Liver (tissue), 9 donors: ENCODE measurements around the gene UGCG. TPM values are rescaled to one million over a fixed set of nuclear protein-coding genes. Genes with fewer than 3 reads are reported as not detected.
A peak's percentile ranks its signal among the peaks of the same experiment; 100 is the strongest.

Experiments
- DNase-seq: peaks from one replicate; pipeline ENCODE4 v3.0.0-alpha.2; 2017; ENCODE audit warnings: low spot score
- H3K27ac ChIP-seq, 2 donors: one replicate each; pipeline ENCODE4 v1.7.0; 2013; ENCODE audit warnings: inconsistent platforms in 2 of 2, low read length in 2 of 2, control low read depth in 1 of 2, low read depth in 1 of 2, mild to moderate bottlenecking in 1 of 2
- H3K27me3 ChIP-seq, 4 donors: one replicate each; pipeline versions ENCODE4 v1.6.1 to v1.7.0; 2013; ENCODE audit warnings: low read length in 3 of 4, inconsistent platforms in 1 of 4, mild to moderate bottlenecking in 1 of 4, moderate library complexity in 1 of 4; ENCODE audit not compliant: control insufficient read depth in 4 of 4, insufficient read depth in 4 of 4
- H3K36me3 ChIP-seq, 4 donors: one replicate each; pipeline versions ENCODE4 v1.6.1 to v1.7.0; 2013; ENCODE audit warnings: low read length in 3 of 4, mild to moderate bottlenecking in 3 of 4, low read depth in 1 of 4, moderate library complexity in 1 of 4; ENCODE audit not compliant: control insufficient read depth in 4 of 4, insufficient read depth in 3 of 4
- H3K4me1 ChIP-seq, 4 donors: one replicate each; pipeline versions ENCODE4 v1.6.1 to v1.7.0; 2013; ENCODE audit warnings: low read length in 3 of 4, mild to moderate bottlenecking in 3 of 4, moderate library complexity in 1 of 4; ENCODE audit not compliant: control insufficient read depth in 4 of 4, insufficient read depth in 4 of 4
- H3K4me3 ChIP-seq, 3 donors: one replicate each; pipeline versions ENCODE4 v1.6.1 to v1.7.0; 2013; ENCODE audit warnings: low read length in 3 of 3, control low read depth in 1 of 3, low read depth in 1 of 3, mild to moderate bottlenecking in 1 of 3
- H3K9ac ChIP-seq, 2 donors: one replicate each; pipeline ENCODE4 v1.7.0; 2013; ENCODE audit warnings: low read length in 2 of 2, mild to moderate bottlenecking in 2 of 2, moderate library complexity in 2 of 2, control low read depth in 1 of 2, low read depth in 1 of 2
- H3K9me3 ChIP-seq, 4 donors: one replicate each; pipeline versions ENCODE4 v1.6.1 to v1.7.0; 2013; ENCODE audit warnings: low read length in 3 of 4; ENCODE audit not compliant: control insufficient read depth in 4 of 4
- FOXA2 ChIP-seq: IDR thresholded peaks from 2 replicates; pipeline ENCODE4 v1.6.1; 2016; ENCODE audit warnings: antibody characterized with exemption
- GABPA ChIP-seq, 2 donors: IDR thresholded peaks in 1 of 2; conservative IDR thresholded peaks in 1 of 2; 2 replicates each; pipeline ENCODE4 v1.6.1; 2016; ENCODE audit warnings: antibody characterized with exemption in 2 of 2, mild to moderate bottlenecking in 1 of 2, moderate library complexity in 1 of 2
- HNF4A ChIP-seq, 2 donors: conservative IDR thresholded peaks; 2 replicates each; pipeline ENCODE4 v1.6.1; 2016; ENCODE audit warnings: antibody characterized with exemption in 2 of 2, mild to moderate bottlenecking in 2 of 2
- HNF4G ChIP-seq: IDR thresholded peaks from 2 replicates; pipeline ENCODE4 v1.6.1; 2016; ENCODE audit warnings: antibody characterized with exemption
- JUND ChIP-seq, 2 donors: IDR thresholded peaks; 2 replicates each; pipeline ENCODE4 v1.6.1; 2016; ENCODE audit warnings: antibody characterized with exemption in 2 of 2
- NR2F2 ChIP-seq: IDR thresholded peaks from 2 replicates; pipeline ENCODE4 v1.6.1; 2016; ENCODE audit warnings: antibody characterized with exemption
- RAD21 ChIP-seq, 2 donors: IDR thresholded peaks; 2 replicates each; pipeline ENCODE4 v1.6.1; 2016; ENCODE audit warnings: antibody characterized with exemption in 2 of 2, mild to moderate bottlenecking in 2 of 2
- REST ChIP-seq: IDR thresholded peaks from 2 replicates; pipeline ENCODE4 v1.6.1; 2016; ENCODE audit warnings: antibody characterized with exemption, mild to moderate bottlenecking
- SP1 ChIP-seq: IDR thresholded peaks from 2 replicates; pipeline ENCODE4 v1.6.1; 2018; ENCODE audit warnings: antibody characterized with exemption, mild to moderate bottlenecking
- TAF1 ChIP-seq: conservative IDR thresholded peaks from 2 replicates; pipeline ENCODE4 v1.6.1; 2016; ENCODE audit warnings: antibody characterized with exemption, mild to moderate bottlenecking
- YY1 ChIP-seq: IDR thresholded peaks from 2 replicates; pipeline ENCODE4 v1.6.1; 2016; ENCODE audit warnings: antibody characterized with exemption, mild to moderate bottlenecking
- ZBTB33 ChIP-seq: IDR thresholded peaks from 2 replicates; pipeline ENCODE4 v1.6.1; 2016; ENCODE audit warnings: antibody characterized with exemption
- WGBS: extraction: QIAGEN DNeasy Blood & Tissue Kit; methylation state at CpG from one replicate; pipeline ENCODE4 v1.1.7; 2013; 5-methylcytosine and 5-hydroxymethylcytosine counted together
- polyA plus RNA-seq, 2 donors: library from polyadenylated mRNA; stranded (reverse) in 1 of 2; unstranded in 1 of 2; fragments of 200-250 nt in 1 of 2; fragments of >200 nt in 1 of 2; fragmentation: Nextera tagmentation in 1 of 2; extraction: Ambion mirVana in 1 of 2; gene quantifications; one replicate each; pipeline versions ENCODE4 v1.2.1 to v1.2.3, GENCODE V29; 2013 to 2015
- total RNA-seq, 2 donors: library from RNA; depleted of rRNA; stranded (reverse); fragments of >200 nt; gene quantifications; one replicate each; pipeline ENCODE4 v1.2.3, GENCODE V29; 2014
- TF ChIP-seq, protein P1 (sequence below): IDR thresholded peaks from 2 replicates; pipeline ENCODE4 v1.6.1; 2016; ENCODE audit warnings: antibody characterized with exemption
- donor health status: healthy.
- donor health status: healthy.
- donor health status: healthy.
- donor health status: healthy.
- donor health status: healthy.

UGCG gene
- total and polyA plus RNA-seq, 4 donors, result 5.2 to 44.2 (median 12.0) TPM

- Histone ChIP-seq H3K9ac (no peak overlapping the region), H3K9me3 (no peaks in the 10 kb centered on the region), H3K4me1 (peaks cover 0 to 9% (median 5%) of the 10 kb centered on the region in 4 donors), H3K27ac (peak overlapping the region in 1 of 2 donors; percentile 25), H3K27me3 (no peaks in the 10 kb centered on the region), H3K4me3 (no peak overlapping the region), H3K36me3 (peaks cover 2 to 15% (median 6%) of the 10 kb centered on the region in 4 donors)
- TF ChIP-seq HNF4A (conservative IDR thresholded peaks at IDR 0.05), result no peak
- no peak for TF ChIP-seq JUND (IDR thresholded peaks at IDR 0.05)
- no peak for TF ChIP-seq NR2F2
- 57% methylated on average over 2 of the region's 2 CpGs for WGBS
- DNase-seq, result no peak
Observed at GRCh38 chr9:111925784-111926183, 29.2 kb downstream of the UGCG start.

DNA sequence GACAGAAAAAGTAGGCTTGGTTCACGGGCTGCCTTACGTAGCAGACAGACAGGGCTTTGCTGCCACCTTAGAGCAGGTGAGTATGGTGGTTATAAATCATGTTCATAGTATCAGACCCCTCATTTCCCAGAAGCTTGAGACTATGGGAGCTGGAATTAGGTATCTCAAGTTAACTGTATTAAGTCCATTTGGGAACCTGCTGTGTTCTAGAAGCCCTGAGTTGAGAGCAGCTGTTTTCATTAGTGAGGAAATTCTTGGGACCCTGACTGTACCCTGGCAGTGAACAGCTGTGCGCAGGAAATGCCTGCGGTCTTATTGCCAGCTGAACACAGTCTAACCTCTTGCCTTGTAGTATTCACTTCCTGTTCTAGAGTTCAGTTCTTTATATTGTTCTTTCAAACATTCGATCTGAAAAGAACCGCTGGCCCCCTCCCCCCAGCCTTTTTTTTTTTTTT, 29.8 kb downstream of the UGCG start:
- H3K36me3 ChIP-seq, result peaks cover 3 to 14% (median 9%) of the 10 kb centered on the region in 4 donors
- peaks cover 0 to 9% (median 5%) of the 10 kb centered on the region in 4 donors for H3K4me1 ChIP-seq
- DNase-seq, result no peak
- no peak overlapping the region for H3K4me3 ChIP-seq
- H3K27ac ChIP-seq, result peak overlapping the region in 1 of 2 donors; percentile 57
- H3K9ac ChIP-seq, result no peak overlapping the region
- no peaks in the 10 kb centered on the region for H3K27me3 ChIP-seq
- no peaks in the 10 kb centered on the region for H3K9me3 ChIP-seq
- peak; percentile 26 for TF ChIP-seq SP1
- no peak for TF ChIP-seq REST
- TF ChIP-seq RAD21 (IDR thresholded peaks at IDR 0.05), result peak in 1 of 2 donors; percentile 29
- TF ChIP-seq NR2F2, result peak; percentile 79
- 54% methylated on average over 6 of the region's 6 CpGs for WGBS

GRCh38 chr9:111928359-111928720, 31.7 kb downstream of the UGCG start:
- peaks cover 4 to 22% (median 12%) of the 10 kb centered on the region in 4 donors for H3K36me3 ChIP-seq
- no peak overlapping the region for H3K4me3 ChIP-seq
- H3K4me1 ChIP-seq, result peaks cover 0 to 6% (median 5%) of the 10 kb centered on the region in 4 donors
- no peak overlapping the region for H3K27ac ChIP-seq
- H3K9ac ChIP-seq, result no peak overlapping the region
- no peak for TF ChIP-seq SP1
- DNase-seq, result no peak
- no peaks in the 10 kb centered on the region for H3K27me3 ChIP-seq
- H3K9me3 ChIP-seq, result no peaks in the 10 kb centered on the region

GRCh38 chr9:111934747-111935146, 38.1 kb downstream of the UGCG start:
- Histone ChIP-seq H3K4me1 (peaks cover 0 to 6% (median 4%) of the 10 kb centered on the region in 4 donors), H3K27me3 (no peaks in the 10 kb centered on the region), H3K9me3 (no peaks in the 10 kb centered on the region), H3K9ac (no peak overlapping the region), H3K27ac (no peak overlapping the region), H3K4me3 (no peak overlapping the region), H3K36me3 (peaks cover 1 to 13% (median 8%) of the 10 kb centered on the region in 4 donors)
- DNase-seq, result no peak
- WGBS, result 46% methylated on average over 2 of the region's 2 CpGs
- TF ChIP-seq JUND (IDR thresholded peaks at IDR 0.05), result no peak
- peak; percentile 33 for TF ChIP-seq HNF4G
- no peak for TF ChIP-seq NR2F2
- TF ChIP-seq, protein P1, sequence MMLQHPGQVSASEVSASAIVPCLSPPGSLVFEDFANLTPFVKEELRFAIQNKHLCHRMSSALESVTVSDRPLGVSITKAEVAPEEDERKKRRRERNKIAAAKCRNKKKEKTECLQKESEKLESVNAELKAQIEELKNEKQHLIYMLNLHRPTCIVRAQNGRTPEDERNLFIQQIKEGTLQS, result no peak
- no peak for TF ChIP-seq REST
- TF ChIP-seq ZBTB33, result no peak
- no peak for TF ChIP-seq TAF1
- peak; percentile 37 for TF ChIP-seq SP1
- peak; percentile 35 for TF ChIP-seq YY1
- peak; percentile 16 for TF ChIP-seq FOXA2
- TF ChIP-seq GABPA (IDR thresholded peaks at IDR 0.05 in 1 of 2, conservative IDR thresholded peaks at IDR 0.05 in 1 of 2), result no peak
- TF ChIP-seq HNF4A (conservative IDR thresholded peaks at IDR 0.05), result peak; percentile 72 to 77
